Adrenal gland (tissue), 12 donors: ENCODE data around the gene XKR7. TPM values are rescaled to one million over a fixed set of nuclear protein-coding genes. Genes with fewer than 3 reads are reported as not detected.

Source experiments
- DNase-seq, 7 donors: peaks; one replicate each; pipeline ENCODE4 v3.0.0-alpha.2; 2019 to 2020
- H3K27ac ChIP-seq, 5 donors: fragments of 200-600 bp; sonication (generic) in 4 of 5; 1 replicate in 3 of 5; 2 replicates in 2 of 5; pipeline versions ENCODE4 v1.5.1 to v1.8.0; 2016 to 2020; ENCODE audit warnings: mild to moderate bottlenecking in 1 of 5
- H3K27me3 ChIP-seq: fragments of 200-600 bp; 2 replicates; pipeline ENCODE4 v1.8.0; 2021
- H3K36me3 ChIP-seq, 2 donors: fragments of 200-600 bp; replicated peaks in 1 of 2; 1 replicate in 1 of 2; 2 replicates in 1 of 2; pipeline versions ENCODE4 v1.5.1 to v1.8.0; 2018 to 2022
- H3K4me1 ChIP-seq, 2 donors: fragments of 200-600 bp; replicated peaks in 1 of 2; 1 replicate in 1 of 2; 2 replicates in 1 of 2; pipeline versions ENCODE4 v1.5.1 to v1.8.0; 2018 to 2021
- H3K4me3 ChIP-seq, 4 donors: fragments of 200-600 bp; sonication (generic) in 3 of 4; one replicate each; pipeline ENCODE4 v1.5.1; 2016 to 2018
- H3K9me3 ChIP-seq, 3 donors: fragments of 200-600 bp; sonication (generic) in 1 of 3; replicated peaks in 1 of 3; 1 replicate in 2 of 3; 2 replicates in 1 of 3; pipeline versions ENCODE4 v1.5.1 to v1.8.0; 2016 to 2021
- CTCF ChIP-seq, 6 experiments: fragments of 450-650 bp in 4 of 6; fragments of 200-600 bp in 2 of 6; sonication (generic) in 1 of 6; IDR thresholded peaks; 1 replicate in 5 of 6; 2 replicates in 1 of 6; pipeline versions ENCODE4 v1.5.1 to v1.8.0; 2016 to 2021; ENCODE audit warnings: antibody characterized with exemption in 6 of 6, mild to moderate bottlenecking in 2 of 6, moderate library complexity in 1 of 6
- POLR2A ChIP-seq, 2 donors: fragments of 450-650 bp; IDR thresholded peaks; one replicate each; pipeline ENCODE4 v1.6.1; 2017; ENCODE audit warnings: antibody characterized with exemption in 2 of 2, mild to moderate bottlenecking in 2 of 2, moderate library complexity in 1 of 2
- WGBS, 4 donors: extraction: QIAGEN DNeasy Blood & Tissue Kit in 2 of 4; methylation state at CpG; one replicate each; pipeline versions ENCODE4 v1.1.5 to v1.1.7; 2013 to 2017; 5-methylcytosine and 5-hydroxymethylcytosine counted together
- intact Hi-C, 2 donors: fragments of 100-400 bp; cut with DNase I; formaldehyde crosslinking; loops; one replicate each; pipeline versions ENCODE4 v1.14.1 to v1.15.0; 2022 to 2023
- polyA plus RNA-seq, 3 donors: library from polyadenylated mRNA; stranded (reverse); fragments of 200-250 nt in 2 of 3; fragments of 350-450 nt in 1 of 3; fragmentation: Illumina TruSeq in 1 of 3; extraction: RNeasy Lipid Tissue Mini Kit (QIAGEN cat#74804) in 1 of 3; gene quantifications; one replicate each; pipeline ENCODE4 v1.2.3, GENCODE V29; 2013 to 2014
- total RNA-seq, 9 donors: library from RNA; depleted of rRNA in 4 of 9; stranded (reverse); fragments of >200 nt in 4 of 9; fragments of 120-200 nt in 1 of 9; fragmentation: NEBNext Ultra II Directional in 1 of 9; extraction: Animal tissue kit (Norgen Biotek cat#: 25700) in 1 of 9; gene quantifications; one replicate each; pipeline versions ENCODE4 v1.1.0 to v1.2.4, GENCODE V29; 2013 to 2023
- donor health status: healthy with polysubstance abuse.
- donor health status: Bipolar disorder and iron deficiency.
- donor health status: DM: yes; HTN: yes; CAD: no.
- donor health status: DM: no; HTN: no; CAD: no.
- donor health status: DM: no; HTN: no; CAD: no.
- donor health status: DM: yes; HTN: yes; CAD: no.

The XKR7 gene
- total and polyA plus RNA-seq, 12 donors: 0.04 to 0.56 (median 0.30) TPM; not detected in 4

DNA sequence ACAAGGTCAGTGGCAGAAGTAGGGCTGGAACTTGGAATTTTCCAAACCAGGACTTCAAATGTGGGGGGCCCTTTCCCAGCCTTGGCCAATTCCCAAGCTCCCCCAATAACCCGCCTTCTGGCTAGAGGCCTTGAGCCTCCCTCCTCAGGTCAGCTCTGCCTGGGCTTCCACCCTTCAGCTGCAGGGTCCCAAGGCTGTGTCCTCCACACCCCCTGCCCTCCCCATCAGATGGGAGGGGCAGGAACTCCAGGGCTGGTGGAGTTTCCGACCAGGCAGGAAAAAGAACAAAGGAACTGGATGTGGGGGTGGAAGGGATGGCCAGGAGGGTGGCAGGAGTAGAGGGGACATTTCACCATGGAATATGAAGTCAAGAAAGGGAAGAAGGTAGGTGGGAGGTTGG, 42.1 kb downstream of the XKR7 start, which contains the start of gene CCM2L:
TSS of gene CCM2L (plus strand) at position 338 of the 400 bp plus-strand sequence. CDS start at position 355, 17 bp downstream.
- no peaks in the 10 kb centered on the region for H3K27me3 ChIP-seq
- H3K4me1 ChIP-seq: peaks cover 0 to 12% of the 10 kb centered on the region in 2 donors
- DNase-seq: peak in 2 of 7 donors; percentile 20 to 42
- 22 to 41% (median 32%) methylated on average over 2 of the region's 2 CpGs for WGBS, 4 donors
- peak within 1 kb of the TSS in 1 of 5 donors; percentile 80 for H3K27ac ChIP-seq
- no peak for TF ChIP-seq POLR2A (IDR thresholded peaks at IDR 0.05)
- no peak for TF ChIP-seq CTCF (IDR thresholded peaks at IDR 0.05)
- intact Hi-C loops: no loop called here
- H3K4me3 ChIP-seq: peak within 1 kb of the TSS in 1 of 4 donors; percentile 13
- no peaks in the 10 kb centered on the region for H3K9me3 ChIP-seq
- no peaks in the 10 kb centered on the region for H3K36me3 ChIP-seq

GRCh38 chr20:32010666-32011065, 42.7 kb downstream of the XKR7 start:
- peak overlapping the region in 1 of 4 donors; percentile 13 for H3K4me3 ChIP-seq
- no peak for DNase-seq
- no peaks in the 10 kb centered on the region for H3K27me3 ChIP-seq
- peaks cover 0 to 12% of the 10 kb centered on the region in 2 donors for H3K4me1 ChIP-seq
- peak overlapping the region in 1 of 5 donors; percentile 80 for H3K27ac ChIP-seq
- intact Hi-C loops: no loop called here
- no peaks in the 10 kb centered on the region for H3K9me3 ChIP-seq
- 45 to 61% (median 52%) methylated on average over 8 of the region's 8 CpGs for WGBS, 4 donors
- no peak for TF ChIP-seq POLR2A (IDR thresholded peaks at IDR 0.05)
- no peak for TF ChIP-seq CTCF (IDR thresholded peaks at IDR 0.05)
- H3K36me3 ChIP-seq: no peaks in the 10 kb centered on the region

- Histone ChIP-seq H3K4me3 (no peak overlapping the region), H3K4me1 (peaks cover 0 to 12% of the 10 kb centered on the region in 2 donors)
- TF ChIP-seq POLR2A (IDR thresholded peaks at IDR 0.05) (no peak), CTCF (IDR thresholded peaks at IDR 0.05) (no peak)
Observed at GRCh38 chr20:32012159-32012688, 44.3 kb downstream of the XKR7 start.

DNA sequence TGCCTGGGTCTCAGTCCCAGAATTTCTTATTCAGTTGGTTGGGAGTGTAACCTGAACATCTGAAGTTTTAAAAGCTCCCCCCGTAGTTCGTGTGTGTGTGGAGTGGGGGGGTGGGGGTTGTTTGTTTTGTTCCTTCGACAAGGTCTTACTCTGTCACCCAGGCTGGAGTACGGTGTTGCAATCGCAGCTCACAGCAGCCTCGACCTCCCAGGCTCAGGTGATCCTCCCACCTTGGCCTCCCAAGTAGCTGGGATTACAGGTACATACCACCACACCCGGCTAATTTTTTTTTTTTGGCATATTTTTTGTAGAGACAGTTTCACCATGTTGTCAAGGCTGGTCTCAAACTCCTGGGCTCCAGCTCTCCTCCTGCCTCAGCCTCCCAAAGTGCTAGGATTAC, 45.4 kb downstream of the XKR7 start:
- H3K9me3 ChIP-seq: no peaks in the 10 kb centered on the region
- 68 to 78% (median 76%) methylated on average over 7 of the region's 7 CpGs for WGBS, 4 donors
- DNase-seq: no peak
- H3K4me3 ChIP-seq: no peak overlapping the region
- TF ChIP-seq CTCF (IDR thresholded peaks at IDR 0.05): no peak
- TF ChIP-seq POLR2A (IDR thresholded peaks at IDR 0.05): no peak
- H3K27ac ChIP-seq: no peak overlapping the region
- H3K27me3 ChIP-seq: no peaks in the 10 kb centered on the region
- H3K4me1 ChIP-seq: peaks cover 1 to 8% of the 10 kb centered on the region in 2 donors
- no peaks in the 10 kb centered on the region for H3K36me3 ChIP-seq
- intact Hi-C loops: no loop called here

More at GRCh38 chr20:32012159-32012688, 44.3 kb downstream of the XKR7 start:
- intact Hi-C loops: no loop called here
- DNase-seq: no peak
- H3K27me3 ChIP-seq: no peaks in the 10 kb centered on the region
- 82 to 91% (median 83%) methylated on average over 2 to 5 of the region's 5 CpGs for WGBS, 4 donors
- no peaks in the 10 kb centered on the region for H3K36me3 ChIP-seq
- no peak overlapping the region for H3K27ac ChIP-seq
- H3K9me3 ChIP-seq: no peaks in the 10 kb centered on the region
